Measurements from ENCODE around the gene MEI1. TPM values are rescaled to one million over a fixed set of nuclear protein-coding genes. Genes with fewer than 3 reads are reported as not detected.
A peak's percentile ranks its signal among the peaks of the same experiment; 100 is the strongest.

The MEI1 gene
- total RNA-seq, 1 experiment from 2014 or later = 0.24 TPM

GRCh38 chr22:41836551-41836950, 137.2 kb downstream of the MEI1 start:
- DNase-seq (ENCODE audit: low spot score) = no peak
- peaks cover 63% of the 10 kb centered on the region for H3K36me3 ChIP-seq (ENCODE audit: insufficient read depth, low read length, poor library complexity, severe bottlenecking)
- TF ChIP-seq EZH2 (IDR thresholded peaks at IDR 0.05; ENCODE audit: borderline replicate concordance, low read depth, low read length, poor library complexity, severe bottlenecking) = no peak
- TF ChIP-seq CTCF (conservative IDR thresholded peaks at IDR 0.05; ENCODE audit: low read depth, low read length) = no peak
- ChIA-PET CTCF (no interaction called here), POLR2A (ENCODE audit: low non-redundant PET) (interaction anchor here (0.6 kb wide), 1 partner anchor 90 kb away, joined by 4 read pairs; the partner anchor contains the start of gene TNFRSF13C)
- no peak overlapping the region for H3K4me3 ChIP-seq (ENCODE audit: low read depth, low read length, poor library complexity, severe bottlenecking)
- H3K27ac ChIP-seq (ENCODE audit: low read depth, low read length, poor library complexity, severe bottlenecking) = peak overlapping the region; percentile 65
- intact Hi-C loops (cut with micrococcal nuclease; ENCODE audit: unreplicated experiment) = no loop called here
- no TSS peak for BruUV-seq (replicated peaks)
- peaks cover 23% of the 10 kb centered on the region for H3K4me1 ChIP-seq (ENCODE audit: insufficient read depth, low read length, poor library complexity, severe bottlenecking)
- peaks cover 5% of the 10 kb centered on the region for H3K9me3 ChIP-seq (ENCODE audit: low read depth, low read length, poor library complexity, severe bottlenecking)
- H3K27me3 ChIP-seq (replicated peaks; ENCODE audit: insufficient read depth, low read depth, low read length, poor library complexity) = no peaks in the 10 kb centered on the region

GRCh38 chr22:41838842-41839618, 139.7 kb downstream of the MEI1 start:
- DNase-seq (ENCODE audit: low spot score) = no peak
- Histone ChIP-seq H3K4me3 (ENCODE audit: low read depth, low read length, poor library complexity, severe bottlenecking) (no peak overlapping the region), H3K36me3 (ENCODE audit: insufficient read depth, low read length, poor library complexity, severe bottlenecking) (peaks cover 75% of the 10 kb centered on the region), H3K27ac (ENCODE audit: low read depth, low read length, poor library complexity, severe bottlenecking) (peak overlapping the region; percentile 35), H3K27me3 (replicated peaks; ENCODE audit: insufficient read depth, low read depth, low read length, poor library complexity) (no peaks in the 10 kb centered on the region), H3K4me1 (ENCODE audit: insufficient read depth, low read length, poor library complexity, severe bottlenecking) (peaks cover 20% of the 10 kb centered on the region), H3K9me3 (ENCODE audit: low read depth, low read length, poor library complexity, severe bottlenecking) (no peaks in the 10 kb centered on the region)
- intact Hi-C loops (cut with micrococcal nuclease; ENCODE audit: unreplicated experiment) = no loop called here
- POLR2A ChIA-PET (ENCODE audit: low non-redundant PET) = interaction anchor here (0.6 kb wide), 2 partner anchors 28 to 154 kb away, joined by 3 to 16 read pairs; no protein-coding TSS in a partner anchor
- CTCF ChIA-PET = no interaction called here
- no TSS peak for BruUV-seq (replicated peaks)
- TF ChIP-seq CTCF (conservative IDR thresholded peaks at IDR 0.05; ENCODE audit: low read depth, low read length) (no peak), EZH2 (IDR thresholded peaks at IDR 0.05; ENCODE audit: borderline replicate concordance, low read depth, low read length, poor library complexity, severe bottlenecking) (no peak)

- no peak overlapping the region for H3K4me3 ChIP-seq (ENCODE audit: low read depth, low read length, poor library complexity, severe bottlenecking)
- peaks cover 30% of the 10 kb centered on the region for H3K4me1 ChIP-seq (ENCODE audit: insufficient read depth, low read length, poor library complexity, severe bottlenecking)
- BruUV-seq (replicated peaks) = no TSS peak
- H3K27me3 ChIP-seq (replicated peaks; ENCODE audit: insufficient read depth, low read depth, low read length, poor library complexity) = no peaks in the 10 kb centered on the region
- intact Hi-C loops (cut with micrococcal nuclease; ENCODE audit: unreplicated experiment) = no loop called here
- no peaks in the 10 kb centered on the region for H3K9me3 ChIP-seq (ENCODE audit: low read depth, low read length, poor library complexity, severe bottlenecking)
- ChIA-PET CTCF (interaction anchor here (0.5 kb wide), 1 partner anchor 35 kb away, joined by 6 read pairs; no protein-coding TSS in a partner anchor), POLR2A (ENCODE audit: low non-redundant PET) (no interaction called here)
- H3K36me3 ChIP-seq (ENCODE audit: insufficient read depth, low read length, poor library complexity, severe bottlenecking) = peaks cover 70% of the 10 kb centered on the region
- TF ChIP-seq EZH2 (IDR thresholded peaks at IDR 0.05; ENCODE audit: borderline replicate concordance, low read depth, low read length, poor library complexity, severe bottlenecking) = no peak
- TF ChIP-seq CTCF (conservative IDR thresholded peaks at IDR 0.05; ENCODE audit: low read depth, low read length) = no peak
- DNase-seq (ENCODE audit: low spot score) = no peak
- peak overlapping the region; percentile 14 for H3K27ac ChIP-seq (ENCODE audit: low read depth, low read length, poor library complexity, severe bottlenecking)
Observed at GRCh38 chr22:41840216-41840615, 140.9 kb downstream of the MEI1 start.

Measured in A673 (cell line).